Cortex of kidney (tissue), 1 donor: ENCODE measurements around the gene ACVR2B.
A peak's percentile ranks its signal among the peaks of the same experiment; 100 is the strongest.
"Not testable (repeated sequence)": the region's sequence is repeated elsewhere in the genome, so short reads cannot be mapped to it uniquely, and the experiment has no call there.

Experiments used
- DNase-seq: peaks from one replicate; lab custom pipeline; 2025; lab: John Stamatoyannopoulos, UW

Gene ACVR2B

GRCh38 chr3:38453075-38453912 is at the start of gene ACVR2B:
ACVR2B (plus strand) TSS chr3:38453890; CDS start chr3:38454323, 433 bp downstream.
- DNase-seq = peak; percentile 49

GRCh38 chr3:38404286-38404685 is 49.4 kb upstream of the ACVR2B start:
- no peak for DNase-seq

- DNase-seq = no peak
Observed at GRCh38 chr3:38411591-38411990, 42.1 kb upstream of the ACVR2B start.

- DNase-seq = not testable (repeated sequence)
Observed at GRCh38 chr3:38420758-38421157, 32.9 kb upstream of the ACVR2B start.

- DNase-seq = no peak
Observed at GRCh38 chr3:38421679-38422336, 31.9 kb upstream of the ACVR2B start.

- not testable (repeated sequence) for DNase-seq
Observed at GRCh38 chr3:38426798-38427426, 26.8 kb upstream of the ACVR2B start.

- DNase-seq = not testable (repeated sequence)
Observed at GRCh38 chr3:38432871-38433658, 20.6 kb upstream of the ACVR2B start.

- not testable (repeated sequence) for DNase-seq
Observed at GRCh38 chr3:38433661-38434060, 20.0 kb upstream of the ACVR2B start.

- not testable (repeated sequence) for DNase-seq
Observed at GRCh38 chr3:38438436-38439069, 15.1 kb upstream of the ACVR2B start.

- not testable (repeated sequence) for DNase-seq
Observed at GRCh38 chr3:38443205-38443604, 10.5 kb upstream of the ACVR2B start.

- no peak for DNase-seq
Observed at GRCh38 chr3:38446085-38446686, 7.5 kb upstream of the ACVR2B start.

- no peak for DNase-seq
Observed at GRCh38 chr3:38446812-38447211, 6.9 kb upstream of the ACVR2B start.

GRCh38 chr3:38450853-38451252 is 2.8 kb upstream of the ACVR2B start:
- DNase-seq = no peak

- DNase-seq = no peak
Observed at GRCh38 chr3:38453913-38454177, 155 bp downstream of the ACVR2B start.

GRCh38 chr3:38454178-38454883 is 641 bp downstream of the ACVR2B start:
- DNase-seq = no peak

- no peak for DNase-seq
Observed at GRCh38 chr3:38454884-38455638, 1.4 kb downstream of the ACVR2B start.

GRCh38 chr3:38455639-38456430 is 2.1 kb downstream of the ACVR2B start:
- DNase-seq = no peak

GRCh38 chr3:38457111-38458003 is 3.7 kb downstream of the ACVR2B start:
- no peak for DNase-seq
